ENCODE measurements around the gene LIF.

The LIF gene

GRCh38 chr22:30263883-30264282 is 17.3 kb upstream of the LIF start:
- no peak for DNase-seq (ENCODE audit: low read depth in 2 of 2)

DNA sequence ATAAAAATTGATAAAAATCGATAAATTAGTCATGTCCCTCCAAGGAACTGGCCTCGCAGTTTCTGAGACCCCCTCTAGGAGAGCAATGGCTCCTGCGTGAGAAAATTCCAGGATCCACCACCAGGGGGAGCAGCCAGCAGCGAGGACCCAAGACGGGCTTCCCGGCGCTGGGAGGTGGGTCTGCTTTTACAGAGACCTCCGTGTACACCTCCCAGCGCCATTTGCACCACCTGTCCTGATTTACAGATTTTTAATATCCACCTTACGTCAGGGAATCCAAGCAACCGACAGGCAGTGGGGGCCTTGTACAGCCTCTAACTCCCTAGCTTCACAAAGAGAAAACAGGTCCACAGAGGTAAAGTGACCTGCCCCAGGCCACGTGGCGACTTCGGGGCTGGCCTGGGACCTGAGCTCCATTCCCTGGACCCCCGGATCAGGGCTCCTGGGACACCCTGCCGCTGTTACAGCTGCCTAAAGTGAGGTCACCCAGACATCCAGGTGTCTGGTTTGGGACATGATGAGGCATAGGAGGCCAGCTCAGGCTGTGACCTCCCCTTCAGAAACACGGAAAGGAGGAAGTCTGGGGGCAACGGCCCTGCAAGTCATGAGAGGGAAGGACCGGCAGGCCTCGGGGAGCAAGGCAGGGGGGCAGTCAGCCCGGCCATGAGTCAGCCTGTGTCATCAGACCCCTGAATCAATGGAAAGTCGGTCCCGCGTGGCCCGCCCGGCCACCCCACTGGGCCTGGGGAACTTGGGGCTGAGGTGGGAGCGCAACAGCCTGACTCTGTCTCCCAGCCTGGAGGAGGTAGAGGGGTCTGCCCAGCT is 16.6 kb upstream of the LIF start:
- DNase-seq (ENCODE audit: low read depth in 2 of 2) = peak; percentile 63 to 69

- DNase-seq (ENCODE audit: low read depth in 2 of 2) = no peak
Measured at GRCh38 chr22:30262112-30262511, 15.6 kb upstream of the LIF start.

GRCh38 chr22:30261134-30261533 is 14.6 kb upstream of the LIF start:
- no peak for DNase-seq (ENCODE audit: low read depth in 2 of 2)

DNA sequence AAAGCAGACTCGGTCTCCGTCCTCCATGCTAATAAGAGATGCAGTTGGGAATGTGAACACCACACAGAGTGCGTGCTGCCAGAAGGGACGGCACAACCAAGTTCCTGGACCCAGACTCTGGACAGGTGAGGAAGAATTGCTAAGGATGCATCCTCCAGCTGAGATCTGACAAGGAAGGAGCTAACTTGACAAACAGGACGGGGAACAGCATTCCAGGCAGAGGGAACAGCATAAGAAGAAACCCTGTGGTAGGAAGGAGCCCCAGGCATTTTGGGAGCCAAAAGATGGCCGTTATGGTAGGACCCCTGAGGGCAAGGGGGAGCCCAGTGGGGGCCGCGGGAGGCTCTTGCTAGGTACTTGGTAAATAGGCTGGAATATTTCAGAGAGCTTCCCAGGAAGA is 14.1 kb upstream of the LIF start:
- DNase-seq (ENCODE audit: low read depth in 2 of 2) = no peak

GRCh38 chr22:30260276-30260675 is 13.7 kb upstream of the LIF start:
- no peak for DNase-seq (ENCODE audit: low read depth in 2 of 2)

GRCh38 chr22:30254314-30254713 is 7.8 kb upstream of the LIF start:
- DNase-seq (ENCODE audit: low read depth in 2 of 2) = no peak

GRCh38 chr22:30253205-30253852 is 6.8 kb upstream of the LIF start:
- no peak for DNase-seq (ENCODE audit: low read depth in 2 of 2)

GRCh38 chr22:30252411-30253204 is 6.0 kb upstream of the LIF start:
- no peak for DNase-seq (ENCODE audit: low read depth in 2 of 2)

DNA sequence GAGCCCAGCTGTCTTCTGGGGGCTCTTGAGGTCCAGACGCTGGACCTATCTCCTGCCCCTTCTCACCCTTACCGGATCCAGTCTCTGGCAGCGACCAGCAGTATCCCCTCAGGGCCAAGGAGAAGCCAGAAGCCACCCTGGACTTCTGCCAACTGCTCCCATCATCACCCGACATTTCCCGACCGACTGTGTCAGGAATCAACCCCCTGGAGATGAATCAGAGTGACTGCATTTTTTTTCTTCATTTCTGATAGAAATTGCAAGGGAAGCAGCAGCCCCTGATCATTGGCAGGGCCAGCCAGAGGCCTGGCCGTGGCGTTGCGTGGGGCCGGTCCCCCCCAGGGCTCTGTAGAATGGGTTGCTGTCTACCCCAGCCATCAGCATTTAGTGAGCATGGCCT is 5.2 kb upstream of the LIF start:
- no peak for DNase-seq (ENCODE audit: low read depth in 2 of 2)

DNA sequence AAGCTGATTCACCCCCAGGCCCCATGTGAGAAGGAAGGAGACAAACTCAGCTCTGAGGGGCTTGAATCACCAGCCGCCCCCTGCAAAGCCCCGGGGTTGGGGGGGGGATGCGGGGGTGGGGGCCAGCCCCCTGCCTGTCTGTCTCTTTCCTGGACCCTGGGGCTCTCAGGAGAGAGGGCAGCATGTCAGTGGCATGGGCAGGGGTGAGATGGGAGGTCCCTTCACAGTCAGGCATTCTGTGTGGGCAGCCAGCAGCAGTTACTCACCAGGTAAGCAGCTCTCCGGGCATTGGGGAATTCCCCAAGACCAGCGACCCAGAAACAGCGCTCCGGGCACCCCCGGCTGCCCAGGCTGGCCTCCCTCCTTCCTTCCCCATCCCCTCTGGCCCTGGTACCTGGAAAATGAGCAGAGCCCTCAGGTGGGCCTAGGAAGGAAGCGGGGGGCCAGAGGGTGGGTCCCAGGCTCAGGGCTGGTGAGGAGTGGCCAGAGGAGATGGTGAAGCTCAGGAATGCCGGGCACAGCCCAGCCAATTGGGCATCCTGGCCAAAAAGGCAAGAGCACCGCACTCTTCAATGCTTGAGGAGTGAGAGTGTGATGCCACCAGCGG is 4.2 kb upstream of the LIF start:
- DNase-seq (ENCODE audit: low read depth in 2 of 2) = no peak

DNA sequence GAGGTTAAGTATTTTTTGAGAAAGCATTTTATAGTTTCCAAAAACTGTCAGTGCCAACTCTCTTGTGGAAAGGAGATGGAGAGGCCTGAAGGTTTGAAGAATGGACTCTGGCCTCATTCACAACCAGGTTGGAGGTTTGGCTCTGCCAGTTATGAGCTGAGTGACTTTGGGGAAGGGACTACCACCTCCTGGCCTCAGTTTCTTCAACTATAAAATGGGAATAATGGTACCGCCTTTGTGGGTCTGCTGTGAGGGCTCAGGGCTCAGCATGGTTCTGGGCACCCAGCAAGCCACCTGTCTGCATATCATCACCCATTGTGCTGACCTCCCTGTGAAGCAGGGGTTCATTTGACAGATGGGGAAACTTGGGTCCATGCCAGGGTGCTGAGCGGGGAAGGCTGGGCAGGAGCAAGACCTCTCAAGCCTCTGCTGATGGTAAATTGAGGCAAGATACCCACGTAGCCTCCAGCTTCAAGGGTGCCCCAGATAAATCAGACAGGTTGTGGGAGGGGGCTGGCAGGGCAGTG is 3.5 kb upstream of the LIF start:
- no peak for DNase-seq (ENCODE audit: low read depth in 2 of 2)

DNA sequence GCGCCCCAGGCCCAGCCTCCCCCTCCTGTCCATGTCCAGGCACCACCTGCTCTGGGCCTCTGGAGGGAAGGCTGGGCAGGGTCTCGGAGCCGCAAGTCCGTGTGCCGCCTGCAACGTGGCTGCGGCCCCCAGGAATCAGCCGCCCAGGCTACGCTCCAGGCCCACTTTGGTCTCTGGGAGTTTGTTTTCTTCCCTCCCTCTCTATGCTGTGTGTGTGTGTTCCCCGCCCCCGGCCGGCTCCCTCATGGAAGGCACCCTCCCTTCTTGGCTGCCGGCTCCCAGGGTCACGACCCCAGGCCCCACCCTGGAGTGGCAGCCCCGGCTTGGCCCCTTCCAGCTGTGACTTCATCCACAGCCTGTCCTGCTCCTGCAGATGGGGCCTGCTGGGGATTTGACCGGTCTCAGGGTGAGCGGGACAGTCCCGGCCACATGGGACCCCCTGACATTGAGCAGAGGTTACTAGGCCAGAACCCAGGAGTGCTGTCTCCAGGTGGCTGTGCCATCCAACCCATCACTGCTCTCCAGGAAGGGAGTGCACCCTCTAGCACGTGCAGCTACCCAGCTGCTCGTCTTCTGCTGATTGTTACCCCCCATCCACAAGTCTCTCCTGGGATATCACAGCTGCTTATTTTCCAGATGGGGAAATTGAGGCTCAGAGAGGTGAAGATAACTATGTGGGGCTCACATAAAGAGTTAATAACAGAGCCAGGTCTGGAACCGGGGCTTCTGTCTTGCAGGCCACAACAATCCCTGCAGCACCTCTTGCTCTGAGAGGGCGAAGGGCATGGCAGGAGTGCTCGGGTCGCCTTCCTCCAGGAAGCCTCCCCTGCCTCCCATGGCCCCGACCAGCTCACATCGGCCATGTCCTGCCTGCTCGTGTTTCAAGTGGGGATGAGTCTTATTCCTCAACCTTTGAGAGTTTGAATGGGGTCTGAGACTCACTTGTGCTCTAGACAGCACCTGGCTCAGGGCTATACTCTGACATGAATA is 2.8 kb upstream of the LIF start:
- DNase-seq (ENCODE audit: low read depth in 2 of 2) = no peak

DNA sequence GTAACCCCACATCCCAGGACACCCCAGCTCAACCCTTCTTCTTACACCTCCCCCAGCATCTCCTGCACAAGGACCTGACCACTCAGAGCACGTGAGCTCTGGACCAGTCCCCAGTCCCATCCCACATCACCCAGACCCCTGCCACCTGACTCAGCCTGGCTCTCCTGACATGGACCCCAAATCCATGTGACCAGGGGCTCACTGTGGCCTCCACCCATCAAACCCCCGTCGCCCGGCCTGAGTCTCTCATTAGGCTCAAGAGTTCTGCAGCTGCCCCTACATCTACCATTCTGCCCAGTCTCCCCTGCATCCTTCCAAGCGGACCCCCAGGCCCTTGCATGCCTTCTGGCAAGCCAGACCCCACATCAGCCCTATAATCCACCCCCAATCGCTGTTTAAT is 1.9 kb upstream of the LIF start:
- DNase-seq (ENCODE audit: low read depth in 2 of 2) = no peak

- no peak for DNase-seq (ENCODE audit: low read depth in 2 of 2)
Measured at GRCh38 chr22:30247974-30248373, 1.4 kb upstream of the LIF start.

GRCh38 chr22:30247561-30247960 is 1.0 kb upstream of the LIF start:
- DNase-seq (ENCODE audit: low read depth in 2 of 2) = no peak

GRCh38 chr22:30246814-30247376 is 336 bp upstream of the LIF start:
- DNase-seq (ENCODE audit: low read depth in 2 of 2) = no peak

DNA sequence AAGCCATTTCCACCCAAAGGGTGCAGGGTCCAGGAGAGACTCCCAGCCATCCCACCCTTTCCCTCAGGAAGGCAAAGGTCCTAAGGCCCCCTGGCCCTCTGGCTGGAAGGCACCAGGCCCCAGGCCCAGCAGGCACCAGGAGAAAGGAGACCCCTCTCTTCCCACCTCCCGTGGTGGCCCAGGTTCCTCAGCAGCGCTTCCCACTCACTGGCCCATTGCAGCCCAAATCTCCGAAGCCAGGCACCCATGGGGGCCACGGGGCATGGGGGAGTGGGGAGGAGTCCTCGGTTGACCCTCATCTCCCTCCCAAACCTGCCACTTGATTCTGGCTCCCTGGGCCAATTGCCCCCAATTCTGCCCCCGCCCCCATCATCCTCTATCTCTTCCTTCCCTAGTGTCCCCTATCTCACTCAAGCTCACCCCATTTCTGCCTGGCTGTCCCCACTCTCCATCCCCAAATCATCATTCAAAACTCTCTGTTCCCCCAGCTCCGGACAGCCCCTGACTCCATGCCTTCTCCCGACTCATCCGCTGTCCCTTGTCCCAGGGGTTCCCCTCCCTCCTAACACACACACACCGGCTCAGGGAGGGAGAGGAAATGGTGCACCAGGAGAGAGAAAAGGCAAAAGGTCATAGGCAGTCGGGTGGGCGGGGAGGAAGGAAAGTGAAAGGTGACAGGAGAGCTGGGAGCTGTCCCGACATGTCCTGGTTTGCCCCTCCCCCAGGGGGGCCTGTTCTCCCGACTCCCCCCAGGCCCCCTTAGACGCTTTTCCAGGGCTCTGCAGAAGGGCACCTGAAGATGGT is 1.2 kb downstream of the LIF start:
- no peak for DNase-seq (ENCODE audit: low read depth in 2 of 2)

DNA sequence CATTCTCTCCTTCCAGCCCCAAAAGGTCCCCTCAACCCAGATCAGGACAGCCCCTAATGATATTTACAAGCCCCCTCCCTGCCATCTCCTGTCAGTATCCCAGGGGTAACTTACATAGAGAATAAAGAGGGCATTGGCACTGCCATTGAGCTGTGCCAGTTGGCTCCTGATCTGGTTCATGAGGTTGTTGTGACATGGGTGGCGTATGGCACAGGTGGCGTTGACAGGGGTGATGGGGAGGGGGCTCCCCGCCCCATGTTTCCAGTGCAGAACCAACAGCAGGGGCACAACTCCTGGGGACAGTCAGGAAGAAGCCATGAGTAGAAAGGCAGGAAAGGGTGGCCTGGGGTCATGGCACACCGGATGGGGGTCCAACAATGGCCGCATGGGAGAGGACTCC is 1.9 kb downstream of the LIF start:
- no peak for DNase-seq (ENCODE audit: low read depth in 2 of 2)

GRCh38 chr22:30244066-30244465 is 2.5 kb downstream of the LIF start:
- no peak for DNase-seq (ENCODE audit: low read depth in 2 of 2)

Measured in stimulated activated CD8-positive, alpha-beta memory T cell treated with anti-CD3 and anti-CD28 coated beads, Interleukin-15, amount 100 ng/mL, for 48 hours (primary cell).